CD4-positive, alpha-beta T cell (primary cell): Measurements from ENCODE around the gene CDH13. TPM values are rescaled to one million over a fixed set of nuclear protein-coding genes. Genes with fewer than 3 reads are reported as not detected.

Source experiments
- ATAC-seq: fragments of 200-7000 bp; cut with Tn5 transposase; one replicate; pipeline ENCODE4 v1.10.0; 2022; ENCODE audit warnings: mild to moderate bottlenecking; ENCODE audit not compliant: poor library complexity
- CTCF ChIA-PET: fragments of 350-600 bp; sonication (Branson Sonifier 250); formaldehyde crosslinking; loops from one replicate; lab custom pipeline; 2021; ENCODE audit warnings: antibody characterized with exemption, inconsistent platforms; lab: Charles Lee
- POLR2A ChIA-PET: fragments of 350-600 bp; sonication (Branson Sonifier 250); formaldehyde crosslinking; loops from one replicate; lab custom pipeline; 2021; ENCODE audit warnings: antibody characterized with exemption, inconsistent platforms; lab: Charles Lee
- DNase-seq, 14 experiments: peaks; one replicate each; pipeline ENCODE4 v3.0.0-alpha.2; 2013 to 2020; ENCODE audit warnings: mixed read lengths in 2 of 14
- H3K27ac ChIP-seq, 2 donors: one replicate each; pipeline versions ENCODE4 v1.5.1 to v1.7.0; 2013; ENCODE audit warnings: low read length in 2 of 2, low read depth in 1 of 2, mild to moderate bottlenecking in 1 of 2
- H3K27me3 ChIP-seq, 2 experiments: 1 replicate in 1 of 2; 2 replicates in 1 of 2; pipeline versions ENCODE4 v1.6.1 to v1.7.0; 2013; ENCODE audit warnings: low read length in 2 of 2, control low read depth in 1 of 2, mild to moderate bottlenecking in 1 of 2, moderate library complexity in 1 of 2; ENCODE audit not compliant: insufficient read depth in 2 of 2, control insufficient read depth in 1 of 2
- H3K36me3 ChIP-seq: one replicate; pipeline ENCODE4 v1.6.1; 2013; ENCODE audit warnings: low read length, control low read depth; ENCODE audit not compliant: insufficient read depth
- H3K4me1 ChIP-seq: one replicate; pipeline ENCODE4 v1.6.1; 2013; ENCODE audit warnings: low read length, control low read depth; ENCODE audit not compliant: insufficient read depth
- H3K4me3 ChIP-seq: one replicate; pipeline ENCODE4 v1.5.1; 2013; ENCODE audit warnings: mild to moderate bottlenecking, low read length, moderate library complexity
- H3K9me3 ChIP-seq, 2 experiments: 1 replicate in 1 of 2; 2 replicates in 1 of 2; pipeline versions ENCODE4 v1.6.1 to v1.7.0; 2013; ENCODE audit warnings: low read length in 2 of 2, mild to moderate bottlenecking in 2 of 2, control low read depth in 1 of 2, moderate library complexity in 1 of 2; ENCODE audit not compliant: control insufficient read depth in 1 of 2, insufficient read depth in 1 of 2
- H3K27ac Mint-ChIP-seq: one replicate; pipeline ENCODE4 v1.8.0; 2020; ENCODE audit warnings: mixed read lengths
- H3K27me3 Mint-ChIP-seq: one replicate; pipeline ENCODE4 v1.8.0; 2021; ENCODE audit warnings: mixed read lengths
- H3K36me3 Mint-ChIP-seq: one replicate; pipeline ENCODE4 v1.8.0; 2021; ENCODE audit warnings: low read depth, mixed read lengths
- H3K4me1 Mint-ChIP-seq: one replicate; pipeline ENCODE4 v1.8.0; 2021; ENCODE audit warnings: low read depth, mixed read lengths
- H3K4me3 Mint-ChIP-seq: one replicate; pipeline ENCODE4 v1.8.0; 2020; ENCODE audit warnings: mild to moderate bottlenecking, mixed read lengths
- H3K9me3 Mint-ChIP-seq: one replicate; pipeline ENCODE4 v1.8.0; 2020; ENCODE audit warnings: mixed read lengths
- intact Hi-C, 2 experiments: fragments of 100-400 bp; cut with DNase I in 1 of 2; cut with micrococcal nuclease in 1 of 2; formaldehyde crosslinking; loops; one replicate each; pipeline versions ENCODE4 v1.15.1 to v1.9.0; 2023 to 2025; cut with DNase I, micrococcal nuclease
- microRNA-seq: library from miRNA; unstranded; fragments of <30 nt; microRNA quantifications from one replicate; pipeline ENCODE4 v1.2.0, GENCODE V29; 2021; ENCODE audit warnings: borderline microRNAs expressed, borderline replicate concordance
- total RNA-seq, 174 experiments: library from RNA in 2 of 174; stranded (reverse) in 2 of 174; gene quantifications; one replicate each; pipeline ENCODE4 v1.2.3 and lab custom pipeline; 2021 to 2026
- TF ChIP-seq, protein P1 (sequence below): fragments of 200-600 bp; IDR thresholded peaks from one replicate; pipeline ENCODE4 v1.8.0; 2022; ENCODE audit warnings: antibody characterized with exemption, mild to moderate bottlenecking

Gene CDH13
- total RNA-seq, 2 experiments from 2014 or later: not detected

DNA sequence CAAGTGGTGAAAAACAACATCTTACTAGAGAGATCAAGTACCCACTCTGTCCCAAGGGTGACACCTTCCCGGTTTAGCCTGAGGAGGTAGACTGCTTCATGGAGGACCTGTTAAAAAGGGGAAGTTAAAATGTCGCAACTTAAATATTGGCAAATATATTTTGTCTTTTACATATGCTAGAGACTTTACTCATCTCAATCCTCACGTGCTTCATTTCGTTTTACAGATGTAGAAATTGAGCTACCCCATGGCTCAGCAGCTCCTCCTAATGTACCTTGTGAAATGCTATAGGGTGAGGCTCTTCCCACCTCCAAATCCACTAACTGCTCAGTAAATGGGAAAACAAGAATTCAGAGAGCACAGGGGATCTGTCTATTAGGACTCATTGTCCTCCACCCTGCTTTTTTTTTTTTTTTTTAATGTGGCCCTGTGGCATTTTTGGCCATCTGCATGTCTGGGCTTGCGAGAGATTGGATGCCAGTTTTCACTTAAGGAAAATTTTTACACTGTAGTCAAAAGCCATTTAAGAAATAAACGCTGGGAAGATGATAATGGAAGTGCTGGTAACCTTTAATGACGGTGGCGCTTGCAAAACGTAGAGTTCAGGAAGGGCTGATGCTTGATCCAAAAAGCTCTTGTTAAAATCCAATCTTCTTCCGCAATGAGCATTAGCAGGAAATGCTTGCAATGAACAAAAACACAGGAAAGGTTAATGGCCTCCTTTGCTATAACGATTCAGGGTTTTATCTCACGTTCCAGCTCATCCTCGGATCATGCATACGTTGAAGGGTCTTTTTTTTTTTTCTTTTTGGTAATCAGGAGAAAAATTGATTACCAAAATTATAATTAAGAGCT lies 1220.8 kb downstream of the CDH13 start:
- H3K27me3 ChIP-seq: no peaks in the 10 kb centered on the region
- Mint-ChIP-seq H3K4me3 (no peak overlapping the region), H3K27me3 (no peaks in the 10 kb centered on the region), H3K9me3 (no peaks in the 10 kb centered on the region), H3K36me3 (no peaks in the 10 kb centered on the region), H3K4me1 (no peaks in the 10 kb centered on the region), H3K27ac (no peak overlapping the region)
- no peaks in the 10 kb centered on the region for H3K9me3 ChIP-seq
- H3K36me3 ChIP-seq: no peaks in the 10 kb centered on the region
- no peak overlapping the region for H3K27ac ChIP-seq
- CTCF ChIA-PET: no interaction called here
- TF ChIP-seq, protein P1, sequence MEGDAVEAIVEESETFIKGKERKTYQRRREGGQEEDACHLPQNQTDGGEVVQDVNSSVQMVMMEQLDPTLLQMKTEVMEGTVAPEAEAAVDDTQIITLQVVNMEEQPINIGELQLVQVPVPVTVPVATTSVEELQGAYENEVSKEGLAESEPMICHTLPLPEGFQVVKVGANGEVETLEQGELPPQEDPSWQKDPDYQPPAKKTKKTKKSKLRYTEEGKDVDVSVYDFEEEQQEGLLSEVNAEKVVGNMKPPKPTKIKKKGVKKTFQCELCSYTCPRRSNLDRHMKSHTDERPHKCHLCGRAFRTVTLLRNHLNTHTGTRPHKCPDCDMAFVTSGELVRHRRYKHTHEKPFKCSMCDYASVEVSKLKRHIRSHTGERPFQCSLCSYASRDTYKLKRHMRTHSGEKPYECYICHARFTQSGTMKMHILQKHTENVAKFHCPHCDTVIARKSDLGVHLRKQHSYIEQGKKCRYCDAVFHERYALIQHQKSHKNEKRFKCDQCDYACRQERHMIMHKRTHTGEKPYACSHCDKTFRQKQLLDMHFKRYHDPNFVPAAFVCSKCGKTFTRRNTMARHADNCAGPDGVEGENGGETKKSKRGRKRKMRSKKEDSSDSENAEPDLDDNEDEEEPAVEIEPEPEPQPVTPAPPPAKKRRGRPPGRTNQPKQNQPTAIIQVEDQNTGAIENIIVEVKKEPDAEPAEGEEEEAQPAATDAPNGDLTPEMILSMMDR: no peak
- ATAC-seq (no peak), DNase-seq (peak in 3 of 14 experiments; percentile 1 to 58 (median 32))
- POLR2A ChIA-PET: no interaction called here
- no peaks in the 10 kb centered on the region for H3K4me1 ChIP-seq
- intact Hi-C loops: no loop called here
- H3K4me3 ChIP-seq: no peak overlapping the region

DNA sequence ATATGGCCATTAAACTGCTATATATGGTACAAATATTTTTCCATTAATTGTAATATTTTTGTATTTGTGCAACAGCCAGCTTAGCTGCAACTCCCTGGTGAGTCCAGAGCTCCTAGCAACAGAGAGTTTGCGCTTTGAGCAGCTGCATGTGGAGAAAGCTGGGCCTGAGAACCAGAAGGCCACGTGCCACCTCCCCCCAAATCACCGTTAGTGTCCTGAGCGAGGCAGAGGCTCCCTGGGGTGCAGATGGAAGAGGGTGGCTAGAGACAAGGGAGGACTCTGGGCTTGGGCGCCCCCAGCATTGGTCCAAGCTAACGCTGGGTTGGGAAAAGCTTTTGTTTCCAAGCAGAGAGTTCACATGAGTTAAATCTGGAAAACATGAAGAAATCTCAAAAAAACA lies 1222.7 kb downstream of the CDH13 start:
- Mint-ChIP-seq H3K4me3 (no peak overlapping the region), H3K4me1 (no peaks in the 10 kb centered on the region), H3K9me3 (no peaks in the 10 kb centered on the region), H3K27me3 (no peaks in the 10 kb centered on the region), H3K27ac (no peak overlapping the region), H3K36me3 (no peaks in the 10 kb centered on the region)
- no peak for DNase-seq
- ChIA-PET CTCF (no interaction called here), POLR2A (no interaction called here)
- TF ChIP-seq, protein P1: no peak
- Histone ChIP-seq H3K36me3 (no peaks in the 10 kb centered on the region), H3K4me3 (no peak overlapping the region), H3K4me1 (no peaks in the 10 kb centered on the region), H3K27me3 (peaks cover 3 to 6% of the 10 kb centered on the region in 2 experiments), H3K27ac (no peak overlapping the region), H3K9me3 (peaks cover 0 to 5% of the 10 kb centered on the region in 2 experiments)
- intact Hi-C loops: no loop called here
- no peak for ATAC-seq

Small RNA genes within 50 kb of the gene (microRNA-seq; reads per million reads assigned to microRNA genes)
- gene MIR3182 (not detected), gene MIR8058 (not detected)
